Measurements from ENCODE around the gene MYRF.
A peak's percentile ranks its signal among the peaks of the same experiment; 100 is the strongest.

The MYRF gene

DNA sequence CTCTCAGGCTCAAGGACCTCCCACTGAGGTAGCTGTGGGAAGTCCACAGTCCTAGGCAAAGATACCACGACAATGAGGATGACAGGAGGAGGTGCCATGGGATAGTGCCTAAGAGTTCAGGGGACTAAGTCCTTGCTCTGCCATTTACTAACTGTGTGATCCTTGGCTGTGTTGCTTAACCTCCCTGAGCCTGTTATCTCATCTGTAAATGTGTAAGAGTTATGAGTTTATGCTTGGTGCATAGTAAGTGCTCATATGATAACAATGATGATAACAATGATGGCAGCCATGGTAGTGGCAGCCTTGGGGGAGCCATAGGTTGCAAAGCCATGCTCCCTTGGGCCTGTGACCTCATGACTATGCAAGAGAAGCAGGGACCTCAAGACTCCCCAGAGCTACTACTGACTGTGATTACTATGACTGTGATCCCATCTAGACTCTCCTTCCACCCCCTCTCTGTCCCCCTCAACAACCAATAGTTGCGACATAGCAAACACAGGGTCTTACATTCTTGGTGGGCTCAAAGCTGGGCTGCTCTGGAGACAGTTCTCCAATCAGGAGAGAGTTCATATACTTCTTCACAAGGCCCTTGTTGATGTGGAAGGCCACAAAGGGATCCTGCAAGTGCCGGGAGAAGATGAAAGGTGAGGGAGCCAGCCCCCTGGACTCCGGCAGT is 60.4 kb downstream of the MYRF start:
- peaks cover 59% of the 10 kb centered on the region for H3K79me2 ChIP-seq (ENCODE audit: insufficient read depth, low read length)
- no peaks in the 10 kb centered on the region for H3K9me3 ChIP-seq (ENCODE audit: insufficient read depth, low read depth, low read length)
- H3K9ac ChIP-seq (ENCODE audit: low read depth, low read length, poor library complexity, severe bottlenecking), result no peak overlapping the region
- H3K9me2 ChIP-seq (replicated peaks; ENCODE audit: low read depth, low read length), result no peaks in the 10 kb centered on the region
- H3K36me3 ChIP-seq (ENCODE audit: insufficient read depth, low read length), result peaks cover 58% of the 10 kb centered on the region; the same call in 1 of the 2 replicates
- H3K27me3 ChIP-seq (ENCODE audit: insufficient read depth, low read length, poor library complexity, severe bottlenecking), result peaks cover 14% of the 10 kb centered on the region
- H3K4me1 ChIP-seq (ENCODE audit: insufficient read depth, low read length, poor library complexity, severe bottlenecking), result peaks cover 17% of the 10 kb centered on the region
- peak overlapping the region; percentile 46 for H3K4me2 ChIP-seq (ENCODE audit: low read depth, low read length, poor library complexity, severe bottlenecking)
- 0 out of 2 replicates have a peak, but pooled peaks cover 6% of the 10 kb centered on the region for H3F3A ChIP-seq (ENCODE audit: low read depth)
- H3K4me3 ChIP-seq (ENCODE audit: low read length, poor library complexity, severe bottlenecking), result peak overlapping the region; percentile 7
- H2AFZ ChIP-seq (ENCODE audit: low read length), result no peak overlapping the region
- TF ChIP-seq, protein P1, sequence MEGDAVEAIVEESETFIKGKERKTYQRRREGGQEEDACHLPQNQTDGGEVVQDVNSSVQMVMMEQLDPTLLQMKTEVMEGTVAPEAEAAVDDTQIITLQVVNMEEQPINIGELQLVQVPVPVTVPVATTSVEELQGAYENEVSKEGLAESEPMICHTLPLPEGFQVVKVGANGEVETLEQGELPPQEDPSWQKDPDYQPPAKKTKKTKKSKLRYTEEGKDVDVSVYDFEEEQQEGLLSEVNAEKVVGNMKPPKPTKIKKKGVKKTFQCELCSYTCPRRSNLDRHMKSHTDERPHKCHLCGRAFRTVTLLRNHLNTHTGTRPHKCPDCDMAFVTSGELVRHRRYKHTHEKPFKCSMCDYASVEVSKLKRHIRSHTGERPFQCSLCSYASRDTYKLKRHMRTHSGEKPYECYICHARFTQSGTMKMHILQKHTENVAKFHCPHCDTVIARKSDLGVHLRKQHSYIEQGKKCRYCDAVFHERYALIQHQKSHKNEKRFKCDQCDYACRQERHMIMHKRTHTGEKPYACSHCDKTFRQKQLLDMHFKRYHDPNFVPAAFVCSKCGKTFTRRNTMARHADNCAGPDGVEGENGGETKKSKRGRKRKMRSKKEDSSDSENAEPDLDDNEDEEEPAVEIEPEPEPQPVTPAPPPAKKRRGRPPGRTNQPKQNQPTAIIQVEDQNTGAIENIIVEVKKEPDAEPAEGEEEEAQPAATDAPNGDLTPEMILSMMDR (conservative IDR thresholded peaks at IDR 0.05; ENCODE audit: low read length), result no peak
- TF ChIP-seq EZH2phosphoT487 (IDR thresholded peaks at IDR 0.05; ENCODE audit: borderline replicate concordance), result no peak
- peaks cover 22% of the 10 kb centered on the region for H4K20me1 ChIP-seq (ENCODE audit: insufficient read depth, low read length, poor library complexity, severe bottlenecking)

DNA sequence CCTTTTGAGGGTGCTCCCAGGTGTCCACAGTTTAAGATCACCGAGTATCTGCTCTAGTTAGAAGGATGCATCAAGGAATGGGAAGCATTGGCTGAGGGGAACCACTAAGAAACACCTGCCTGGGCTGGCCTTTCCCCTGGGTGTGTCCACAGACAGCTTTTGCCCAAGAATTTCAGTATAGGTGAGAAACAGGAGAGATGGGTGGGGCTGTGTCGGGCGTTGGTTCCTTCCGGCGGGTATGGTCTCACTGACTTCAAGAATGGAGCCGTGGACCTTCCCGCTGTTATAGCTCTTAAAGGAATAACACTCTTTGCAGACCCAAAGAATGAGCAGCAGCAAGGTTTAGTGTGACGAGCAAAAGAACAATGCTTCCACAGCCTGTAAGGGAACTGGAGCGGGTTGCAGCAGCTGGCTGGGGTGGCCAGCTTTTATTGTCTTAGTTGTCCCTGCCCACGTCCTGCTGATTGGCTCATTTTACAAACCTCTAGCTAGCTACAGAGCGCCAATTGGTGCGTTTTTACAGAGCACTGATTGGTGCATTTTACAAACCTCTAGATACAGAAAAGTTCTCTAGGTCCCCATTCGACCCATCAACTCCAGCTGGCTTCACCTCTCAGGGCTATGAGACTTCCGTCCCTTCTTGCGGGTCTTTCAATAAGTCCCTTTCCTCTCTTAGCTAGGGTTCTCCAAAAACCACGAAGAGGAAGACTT is 62.0 kb downstream of the MYRF start:
- H3K27me3 ChIP-seq (ENCODE audit: insufficient read depth, low read length, poor library complexity, severe bottlenecking), result peaks cover 14% of the 10 kb centered on the region
- H3F3A ChIP-seq (ENCODE audit: low read depth), result 0 out of 2 replicates have a peak, but pooled peaks cover 9% of the 10 kb centered on the region
- peaks cover 23% of the 10 kb centered on the region for H3K4me1 ChIP-seq (ENCODE audit: insufficient read depth, low read length, poor library complexity, severe bottlenecking)
- H3K9me3 ChIP-seq (ENCODE audit: insufficient read depth, low read depth, low read length), result no peaks in the 10 kb centered on the region
- H3K9ac ChIP-seq (ENCODE audit: low read depth, low read length, poor library complexity, severe bottlenecking), result peak overlapping the region; percentile 100
- peaks cover 22% of the 10 kb centered on the region for H4K20me1 ChIP-seq (ENCODE audit: insufficient read depth, low read length, poor library complexity, severe bottlenecking)
- no peaks in the 10 kb centered on the region for H3K9me2 ChIP-seq (replicated peaks; ENCODE audit: low read depth, low read length)
- H3K36me3 ChIP-seq (ENCODE audit: insufficient read depth, low read length), result peaks cover 44% of the 10 kb centered on the region; the same call in 1 of the 2 replicates
- TF ChIP-seq, protein P1 (conservative IDR thresholded peaks at IDR 0.05; ENCODE audit: low read length), result no peak
- no peak for TF ChIP-seq EZH2phosphoT487 (IDR thresholded peaks at IDR 0.05; ENCODE audit: borderline replicate concordance)
- no peak overlapping the region for H2AFZ ChIP-seq (ENCODE audit: low read length)
- peak overlapping the region; percentile 93 for H3K4me3 ChIP-seq (ENCODE audit: low read length, poor library complexity, severe bottlenecking)
- H3K79me2 ChIP-seq (ENCODE audit: insufficient read depth, low read length), result peaks cover 67% of the 10 kb centered on the region
- peak overlapping the region; percentile 99 for H3K4me2 ChIP-seq (ENCODE audit: low read depth, low read length, poor library complexity, severe bottlenecking)

DNA sequence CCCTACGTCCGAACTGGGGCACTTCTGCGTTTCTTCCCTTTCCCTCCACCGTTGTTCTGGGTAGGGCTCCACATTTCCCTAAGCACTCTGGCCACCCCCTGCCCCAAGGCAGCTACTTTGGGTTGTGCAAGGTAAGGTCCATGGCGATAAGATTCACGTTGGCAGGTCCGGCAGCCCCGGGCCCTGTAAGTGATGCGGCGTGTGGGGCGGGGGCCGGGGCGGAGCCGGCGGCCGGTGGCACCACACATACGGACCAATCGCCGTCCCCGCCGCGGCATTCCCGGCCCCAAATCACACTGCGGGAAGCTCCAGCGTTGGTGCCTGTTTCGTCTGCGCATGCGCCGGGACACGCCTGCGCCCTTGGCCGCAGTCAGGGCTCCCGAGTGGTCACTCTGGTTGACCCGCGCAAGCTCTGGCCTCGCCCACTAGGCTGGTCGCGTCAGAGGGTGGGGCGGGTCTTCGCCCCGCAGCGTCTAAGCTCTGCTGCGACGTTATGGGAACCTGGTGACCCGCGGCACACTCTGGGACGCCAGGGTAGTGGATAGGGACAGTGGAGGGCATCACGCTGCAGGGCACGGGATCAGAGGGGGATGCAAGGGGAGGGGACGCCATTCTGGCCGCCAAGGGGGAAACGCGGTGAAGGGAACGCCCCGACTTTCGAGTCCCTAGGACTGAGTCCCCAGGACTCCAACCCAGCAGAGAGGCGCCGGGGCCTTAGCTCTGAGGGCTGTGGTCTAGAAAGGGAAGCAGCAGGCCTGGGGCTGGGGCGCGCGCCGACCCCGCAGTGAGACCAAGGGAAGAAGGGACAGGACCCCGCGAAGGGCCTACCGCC is 62.7 kb downstream of the MYRF start:
- Histone ChIP-seq H3K9me2 (replicated peaks; ENCODE audit: low read depth, low read length) (no peaks in the 10 kb centered on the region), H3K4me1 (ENCODE audit: insufficient read depth, low read length, poor library complexity, severe bottlenecking) (peaks cover 23% of the 10 kb centered on the region), H3K79me2 (ENCODE audit: insufficient read depth, low read length) (peaks cover 73% of the 10 kb centered on the region), H3K9me3 (ENCODE audit: insufficient read depth, low read depth, low read length) (no peaks in the 10 kb centered on the region), H3K36me3 (ENCODE audit: insufficient read depth, low read length) (peaks cover 36% of the 10 kb centered on the region; the same call in 1 of the 2 replicates), H3K9ac (ENCODE audit: low read depth, low read length, poor library complexity, severe bottlenecking) (peak overlapping the region; percentile 100), H3K27me3 (ENCODE audit: insufficient read depth, low read length, poor library complexity, severe bottlenecking) (peaks cover 14% of the 10 kb centered on the region), H3K4me2 (ENCODE audit: low read depth, low read length, poor library complexity, severe bottlenecking) (peak overlapping the region; percentile 99), H3K4me3 (ENCODE audit: low read length, poor library complexity, severe bottlenecking) (peak overlapping the region; percentile 93), H4K20me1 (ENCODE audit: insufficient read depth, low read length, poor library complexity, severe bottlenecking) (peaks cover 22% of the 10 kb centered on the region), H2AFZ (ENCODE audit: low read length) (no peak overlapping the region), H3F3A (ENCODE audit: low read depth) (0 out of 2 replicates have a peak, but pooled peaks cover 9% of the 10 kb centered on the region)
- TF ChIP-seq, protein P1 (conservative IDR thresholded peaks at IDR 0.05; ENCODE audit: low read length), result no peak
- no peak for TF ChIP-seq EZH2phosphoT487 (IDR thresholded peaks at IDR 0.05; ENCODE audit: borderline replicate concordance)
